A549 (cell line): ENCODE measurements around the gene PABPC3. TPM values are rescaled to one million over a fixed set of nuclear protein-coding genes. Genes with fewer than 3 reads are reported as not detected.

Experiments
- ATAC-seq, 2 experiments: fragments of 200-7000 bp in 1 of 2; fragments of >200 bp in 1 of 2; cut with Nextera tagmentation in 1 of 2; cut with Tn5 transposase in 1 of 2; 3 replicates each; pipeline versions ENCODE4 v1.8.0 to v1.9.1; 2018 to 2020; ENCODE audit warnings: mild to moderate bottlenecking in 1 of 2, moderate library complexity in 1 of 2
- CTCF ChIA-PET: fragments of 300-600 bp; sonication (Branson Sonifier 250); formaldehyde crosslinking; extraction: SDS; loops from one replicate; lab custom pipeline; 2021; ENCODE audit warnings: antibody characterized with exemption, inconsistent platforms; lab: Yijun Ruan, JAX
- POLR2A ChIA-PET: fragments of 350-600 bp; formaldehyde crosslinking; extraction: SDS; loops from one replicate; lab custom pipeline; 2021; ENCODE audit warnings: antibody characterized with exemption, inconsistent platforms; lab: Yijun Ruan, JAX
- DNase-seq, 2 experiments: peaks; one replicate each; pipeline versions ENCODE4 v3.0.0 to v3.0.0-alpha.2; 2011 to 2016; ENCODE audit warnings: low read depth in 1 of 2, low spot score in 1 of 2
- FAIRE-seq: peaks from 2 replicates; lab custom pipeline; 2011; peaks lifted over from hg19 to GRCh38; lab: Jason Lieb, UNC
- H3K27ac ChIP-seq, 2 experiments: fragments of >200 bp; sonication (Bioruptor Twin); formaldehyde crosslinking; 3 replicates each; pipeline ENCODE4 v1.5.1; 2016 to 2017
- H3K4me1 ChIP-seq: fragments of >200 bp; sonication (Bioruptor Twin); formaldehyde crosslinking; 3 replicates; pipeline ENCODE4 v1.6.1; 2016
- H3K4me2 ChIP-seq: fragments of >200 bp; sonication (Bioruptor Twin); formaldehyde crosslinking; 3 replicates; pipeline ENCODE4 v1.6.1; 2016
- H3K4me3 ChIP-seq: fragments of >200 bp; sonication (Bioruptor Twin); formaldehyde crosslinking; 3 replicates; pipeline ENCODE4 v1.5.1; 2016
- H3K9me3 ChIP-seq: fragments of >200 bp; sonication (Bioruptor Twin); formaldehyde crosslinking; 3 replicates; pipeline ENCODE4 v1.6.1; 2016
- ATOH8 ChIP-seq: fragments of 250-450 bp; sonication (Bioruptor Pico); IDR thresholded peaks from 2 replicates; pipeline ENCODE4 v1.5.0; 2020; ENCODE audit warnings: low read depth, mild to moderate bottlenecking, moderate library complexity
- CBX2 ChIP-seq: fragments of 200-600 bp; sonication (generic); IDR thresholded peaks from 2 replicates; pipeline ENCODE4 v1.6.1; 2016; ENCODE audit warnings: low read depth, mild to moderate bottlenecking, borderline replicate concordance
- CEBPB ChIP-seq, 2 experiments: fragments of >200 bp in 1 of 2; sonication (Bioruptor Twin) in 1 of 2; formaldehyde crosslinking in 1 of 2; IDR thresholded peaks; 2 replicates each; pipeline ENCODE4 v1.6.1; 2012 to 2016
- CHD2 ChIP-seq: fragments of 150-350 bp; IDR thresholded peaks from 2 replicates; pipeline ENCODE4 v1.6.1; 2014; ENCODE audit warnings: low read length; ENCODE audit not compliant: partially characterized antibody
- ELK1 ChIP-seq: fragments of 150-350 bp; IDR thresholded peaks from 2 replicates; pipeline ENCODE4 v1.6.1; 2014; ENCODE audit warnings: low read depth, mild to moderate bottlenecking, low read length
- FOSB ChIP-seq: fragments of 250-450 bp; sonication (Bioruptor Pico); IDR thresholded peaks from 2 replicates; pipeline ENCODE4 v1.5.0; 2020; ENCODE audit warnings: mild to moderate bottlenecking, moderate library complexity
- HDAC2 ChIP-seq: fragments of 200-600 bp; sonication (generic); IDR thresholded peaks from 2 replicates; pipeline ENCODE4 v1.6.1; 2016
- HES2 ChIP-seq: fragments of >200 bp; sonication (Bioruptor Twin); formaldehyde crosslinking; IDR thresholded peaks from 2 replicates; pipeline ENCODE4 v1.6.1; 2016
- HMGXB4 ChIP-seq: fragments of 250-450 bp; sonication (Bioruptor Pico); IDR thresholded peaks from 2 replicates; pipeline ENCODE4 v1.5.0; 2021; ENCODE audit warnings: mild to moderate bottlenecking, moderate library complexity, borderline replicate concordance
- HOXA7 ChIP-seq: fragments of 250-450 bp; sonication (Bioruptor Pico); IDR thresholded peaks from 2 replicates; pipeline ENCODE4 v1.5.0; 2020; ENCODE audit warnings: mild to moderate bottlenecking, moderate library complexity
- HOXB5 ChIP-seq: fragments of 250-450 bp; sonication (Bioruptor Pico); IDR thresholded peaks from 2 replicates; pipeline ENCODE4 v1.5.0; 2020; ENCODE audit warnings: mild to moderate bottlenecking, moderate library complexity
- JUN ChIP-seq, 2 experiments: fragments of >200 bp; sonication (Bioruptor Twin); formaldehyde crosslinking; IDR thresholded peaks; 2 replicates in 1 of 2; 3 replicates in 1 of 2; pipeline ENCODE4 v1.6.1; 2016 to 2017
- KDM5A ChIP-seq: fragments of 200-600 bp; sonication (generic); IDR thresholded peaks from 2 replicates; pipeline ENCODE4 v1.6.1; 2016; ENCODE audit warnings: antibody characterized with exemption, mild to moderate bottlenecking
- MYC ChIP-seq: IDR thresholded peaks from 2 replicates; pipeline ENCODE4 v1.6.1; 2012; ENCODE audit warnings: mild to moderate bottlenecking, inconsistent platforms, low read length, improper control_type of control experiment, borderline replicate concordance
- NPAS2 ChIP-seq: fragments of 250-450 bp; sonication (Bioruptor Pico); IDR thresholded peaks from 2 replicates; pipeline ENCODE4 v1.8.0; 2022; ENCODE audit warnings: mild to moderate bottlenecking, moderate library complexity, borderline replicate concordance
- NR3C1 ChIP-seq: fragments of >200 bp; sonication (Bioruptor Twin); formaldehyde crosslinking; IDR thresholded peaks from 3 replicates; pipeline ENCODE4 v1.6.1; 2017
- PBX3 ChIP-seq: IDR thresholded peaks from 2 replicates; pipeline ENCODE4 v1.6.1; 2012
- PHF8 ChIP-seq: fragments of 200-600 bp; sonication (generic); IDR thresholded peaks from 2 replicates; pipeline ENCODE4 v1.6.1; 2016; ENCODE audit warnings: low read depth, mild to moderate bottlenecking, antibody characterized with exemption, moderate library complexity, borderline replicate concordance
- REST ChIP-seq: fragments of 200-600 bp; sonication (generic); IDR thresholded peaks from 2 replicates; pipeline ENCODE4 v1.6.1; 2016; ENCODE audit warnings: antibody characterized with exemption, mild to moderate bottlenecking, moderate library complexity
- RFX5 ChIP-seq: fragments of 450-650 bp; IDR thresholded peaks from 2 replicates; pipeline ENCODE4 v1.7.1; 2014; ENCODE audit warnings: antibody characterized with exemption, mild to moderate bottlenecking, moderate library complexity
- RNF2 ChIP-seq: fragments of 200-600 bp; sonication (generic); IDR thresholded peaks from 2 replicates; pipeline ENCODE4 v1.6.1; 2016; ENCODE audit warnings: low read depth, mild to moderate bottlenecking, antibody characterized with exemption, moderate library complexity, borderline replicate concordance
- TP53 ChIP-seq: fragments of 250-450 bp; sonication (Bioruptor Pico); IDR thresholded peaks from 2 replicates; pipeline ENCODE4 v1.5.0; 2021; ENCODE audit warnings: mild to moderate bottlenecking, moderate library complexity
- ZC3H11A ChIP-seq: fragments of 450-650 bp; IDR thresholded peaks from 2 replicates; pipeline ENCODE4 v1.6.1; 2014; ENCODE audit warnings: antibody characterized with exemption, mild to moderate bottlenecking
- ZNF302 ChIP-seq: fragments of 250-450 bp; sonication (Bioruptor Pico); IDR thresholded peaks from 2 replicates; pipeline ENCODE4 v1.9.0; 2021; ENCODE audit warnings: inconsistent platforms, mild to moderate bottlenecking, moderate library complexity
- ZSCAN20 ChIP-seq: fragments of 250-450 bp; sonication (Bioruptor Pico); IDR thresholded peaks from 2 replicates; pipeline ENCODE4 v1.8.0; 2022; ENCODE audit warnings: mild to moderate bottlenecking, moderate library complexity
- WGBS: methylation state at CpG from one replicate; pipeline ENCODE4 v1.1.6; 2017; ENCODE audit errors: missing lambda C conversion rate; 5-methylcytosine and 5-hydroxymethylcytosine counted together
- polyA plus RNA-seq, 4 experiments: library from polyadenylated mRNA; depleted of rRNA in 3 of 4; stranded (reverse); fragments of >200 nt; fragmentation: RNase III in 1 of 4; extraction: RNeasy Plus Mini Kit Qiagen cat#74134 plus additional on column Dnase treatment in 1 of 4; gene quantifications; 2 replicates in 3 of 4; 3 replicates in 1 of 4; pipeline ENCODE4 v1.2.3, GENCODE V29; 2011 to 2017

PABPC3 gene
- polyA plus RNA-seq, 2 of the 4 experiments (the other 2 are of a cell fraction): 0.22 to 0.39 TPM

- H3K4me3 ChIP-seq: no peak overlapping the region
- POLR2A ChIA-PET: no interaction called here
- no peaks in the 10 kb centered on the region for H3K9me3 ChIP-seq
- no peak overlapping the region for H3K27ac ChIP-seq
- WGBS: 46% methylated on average over 7 of the region's 7 CpGs
- ATAC-seq (no peak), FAIRE-seq (no peak), DNase-seq (no peak)
- no peaks in the 10 kb centered on the region for H3K4me1 ChIP-seq
- CTCF ChIA-PET: no interaction called here
- TF ChIP-seq NR3C1: no peak
- no peak for TF ChIP-seq ATOH8 (CRISPR knock-in tag)
- no peak for TF ChIP-seq HDAC2
- TF ChIP-seq ELK1: no peak
- TF ChIP-seq HOXB5 (CRISPR knock-in tag): no peak
- TF ChIP-seq KDM5A: no peak
- no peak for TF ChIP-seq RNF2
- no peak for TF ChIP-seq FOSB (CRISPR knock-in tag)
- no peak for TF ChIP-seq HES2
- no peak for TF ChIP-seq MYC
- TF ChIP-seq ZNF302 (CRISPR knock-in tag): no peak
- TF ChIP-seq PHF8: no peak
- TF ChIP-seq NPAS2 (CRISPR knock-in tag): no peak
- no peak for TF ChIP-seq CEBPB (IDR thresholded peaks at IDR 0.05)
- no peak for TF ChIP-seq RFX5
- TF ChIP-seq ZSCAN20 (CRISPR knock-in tag): no peak
- no peak for TF ChIP-seq HMGXB4 (CRISPR knock-in tag)
- TF ChIP-seq, all 56 proteins: peak for 0
- no peak overlapping the region for H3K4me2 ChIP-seq
Observed at GRCh38 chr13:25143706-25144105, 47.8 kb downstream of the PABPC3 start.

- ChIA-PET CTCF (no interaction called here), POLR2A (no interaction called here)
- H3K9me3 ChIP-seq: no peaks in the 10 kb centered on the region
- H3K4me3 ChIP-seq: no peak overlapping the region
- no peak for ATAC-seq
- H3K4me2 ChIP-seq: no peak overlapping the region
- FAIRE-seq: no peak
- 2% methylated on average over 4 of the region's 4 CpGs for WGBS
- H3K27ac ChIP-seq: no peak overlapping the region
- no peaks in the 10 kb centered on the region for H3K4me1 ChIP-seq
- TF ChIP-seq HOXA7: no peak
- no peak for TF ChIP-seq JUN (IDR thresholded peaks at IDR 0.05)
- no peak for TF ChIP-seq NPAS2 (CRISPR knock-in tag)
- no peak for TF ChIP-seq CEBPB (IDR thresholded peaks at IDR 0.05)
- TF ChIP-seq PBX3: no peak
- TF ChIP-seq ZC3H11A: no peak
- no peak for TF ChIP-seq CBX2
- no peak for TF ChIP-seq HMGXB4 (CRISPR knock-in tag)
- TF ChIP-seq CHD2: no peak
- no peak for TF ChIP-seq TP53 (CRISPR knock-in tag)
- TF ChIP-seq REST: no peak
- no peak for DNase-seq
Observed at GRCh38 chr13:25147638-25148401, 51.9 kb downstream of the PABPC3 start.
